ENCODE measurements around the gene TPM4. TPM values are rescaled to one million over a fixed set of nuclear protein-coding genes. Genes with fewer than 3 reads are reported as not detected.

The TPM4 gene
- total RNA-seq, 4 donors from 2014 or later, result 229 to 393 (median 299) TPM

DNA sequence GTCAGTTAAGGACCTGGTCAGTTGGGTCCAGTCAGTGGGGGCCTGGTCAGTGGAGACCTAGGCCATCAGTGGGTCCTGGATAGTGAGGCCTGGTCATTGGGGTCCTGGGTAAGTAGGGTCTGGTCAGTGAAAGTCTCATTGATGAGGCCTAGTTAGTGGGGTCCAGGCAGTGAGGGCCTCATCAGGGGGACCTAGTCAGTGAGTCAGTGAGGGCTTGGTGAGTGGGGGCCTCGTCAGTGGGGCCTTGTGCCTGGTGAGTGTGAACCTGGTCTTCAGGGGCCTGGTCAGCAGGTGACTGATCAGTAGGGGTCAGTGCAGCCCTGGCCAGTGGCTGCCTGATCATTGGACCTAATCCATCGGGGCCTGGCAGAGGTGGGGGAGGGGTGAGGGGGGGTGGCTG lies 42.6 kb upstream of the TPM4 start:
- TF ChIP-seq CTCF (IDR thresholded peaks at IDR 0.05; ENCODE audit: low read depth), result no peak

- no peak for TF ChIP-seq CTCF (IDR thresholded peaks at IDR 0.05; ENCODE audit: low read depth)
Measured at GRCh38 chr19:16034180-16034579, 42.1 kb upstream of the TPM4 start.

DNA sequence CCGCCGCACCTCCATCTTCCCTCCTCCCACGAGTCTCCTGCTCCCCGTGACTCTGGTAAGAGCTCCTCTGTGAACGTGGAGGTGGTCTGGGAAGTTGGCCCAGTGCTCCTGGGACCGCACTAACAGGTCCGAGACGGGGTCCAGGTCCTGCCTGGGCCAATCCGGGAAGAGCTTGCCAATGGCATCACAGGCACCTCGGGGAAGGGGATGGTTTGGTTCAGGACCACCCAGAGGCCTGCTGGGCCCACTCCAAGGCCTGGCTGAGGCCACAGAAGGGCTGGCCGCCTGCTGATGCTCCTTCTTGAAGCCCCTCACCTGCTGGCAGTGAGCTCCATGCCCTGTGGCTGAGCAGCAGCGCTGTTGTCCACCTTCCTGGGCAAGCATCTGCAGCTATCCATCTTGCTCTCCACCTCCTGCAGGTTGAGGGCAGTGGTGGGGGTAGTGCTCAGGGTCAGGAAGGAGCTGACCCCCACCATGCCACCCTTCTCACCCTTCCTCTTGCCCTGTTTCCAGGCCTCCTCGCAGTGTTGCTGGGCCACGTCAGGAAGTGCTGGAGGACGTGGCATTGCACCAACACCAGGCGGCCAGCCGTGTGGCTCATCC lies 41.2 kb upstream of the TPM4 start:
- TF ChIP-seq CTCF (IDR thresholded peaks at IDR 0.05; ENCODE audit: low read depth), result no peak

DNA sequence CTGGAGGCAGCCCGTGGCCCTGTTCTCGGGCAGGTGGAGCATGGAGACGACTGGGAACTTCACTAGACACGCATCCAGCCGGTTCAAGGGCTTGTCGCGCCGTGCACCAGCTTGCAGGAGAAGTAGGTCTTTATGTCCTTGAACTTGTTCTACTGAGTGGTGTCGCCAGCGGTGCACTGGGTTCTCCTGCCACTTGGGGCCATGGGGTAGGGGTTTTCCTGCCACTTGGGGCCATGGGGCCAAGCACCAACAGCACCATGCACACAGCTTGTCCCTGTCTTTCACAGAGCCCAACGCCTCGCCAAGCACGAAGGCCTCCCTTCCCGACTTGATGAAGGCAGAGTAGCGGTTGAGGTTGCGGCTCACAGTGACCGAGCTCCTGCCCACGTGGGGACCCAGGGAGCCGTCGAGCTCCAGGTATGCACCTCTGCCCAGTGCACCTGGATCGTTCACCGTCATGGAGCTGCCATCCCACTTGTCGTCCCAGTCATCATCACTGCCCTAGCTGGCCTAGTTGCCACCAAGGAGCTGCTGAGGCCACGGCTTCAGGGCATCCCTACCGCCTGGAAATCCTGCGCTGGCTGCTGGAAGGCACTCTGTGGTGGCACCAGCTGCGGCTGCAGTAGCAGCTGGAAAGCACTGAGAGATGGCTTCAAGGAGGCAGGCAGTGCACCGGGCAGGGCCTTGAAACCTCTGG lies 40.5 kb upstream of the TPM4 start:
- no peak for TF ChIP-seq CTCF (IDR thresholded peaks at IDR 0.05; ENCODE audit: low read depth)

DNA sequence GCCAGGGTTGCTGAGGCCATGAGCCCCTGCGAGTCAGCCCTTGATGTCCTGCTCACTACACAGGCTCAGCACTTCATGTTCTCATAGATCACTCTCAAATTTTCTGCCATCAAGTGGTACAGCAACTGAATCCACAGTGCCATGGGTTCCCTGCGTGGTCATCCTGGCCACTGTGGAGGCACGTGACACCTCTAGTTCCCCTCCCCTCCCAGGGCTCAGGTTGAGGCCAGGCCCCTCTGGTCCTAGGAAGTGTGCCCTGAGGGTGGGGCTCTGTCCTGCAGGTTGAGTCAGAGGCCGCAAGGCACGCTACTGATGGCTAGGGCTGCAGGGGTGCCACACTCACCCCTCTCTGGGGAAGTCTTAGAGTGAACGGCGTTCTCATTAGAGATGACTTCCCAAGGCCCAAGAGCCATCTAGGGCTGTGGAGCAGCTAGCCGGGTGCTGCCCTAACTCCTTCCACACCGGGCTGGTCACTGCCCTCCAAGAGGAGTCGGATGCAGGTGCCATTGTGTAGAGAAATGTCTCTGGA lies 39.8 kb upstream of the TPM4 start:
- no peak for TF ChIP-seq CTCF (IDR thresholded peaks at IDR 0.05; ENCODE audit: low read depth)

DNA sequence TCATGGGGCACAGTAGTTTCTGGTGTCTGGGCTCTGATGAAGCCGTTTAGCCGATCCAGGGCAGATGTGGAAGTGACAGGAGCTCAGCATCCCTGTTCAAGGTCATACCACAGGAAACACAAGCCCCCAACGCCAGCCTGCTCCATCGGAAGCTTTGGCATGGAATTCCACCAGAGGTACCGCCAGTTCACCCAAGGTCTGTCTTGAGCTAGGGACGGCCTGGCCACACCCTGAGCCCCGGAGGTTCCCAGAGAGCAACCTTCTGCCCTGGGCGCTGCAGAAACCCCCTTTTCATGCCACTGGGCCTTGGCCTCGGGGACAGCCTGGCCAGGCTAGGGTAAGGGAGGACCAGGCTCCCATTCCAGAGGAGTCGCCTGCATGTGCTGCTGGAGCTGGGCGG lies 39.4 kb upstream of the TPM4 start:
- no peak for TF ChIP-seq CTCF (IDR thresholded peaks at IDR 0.05; ENCODE audit: low read depth)

DNA sequence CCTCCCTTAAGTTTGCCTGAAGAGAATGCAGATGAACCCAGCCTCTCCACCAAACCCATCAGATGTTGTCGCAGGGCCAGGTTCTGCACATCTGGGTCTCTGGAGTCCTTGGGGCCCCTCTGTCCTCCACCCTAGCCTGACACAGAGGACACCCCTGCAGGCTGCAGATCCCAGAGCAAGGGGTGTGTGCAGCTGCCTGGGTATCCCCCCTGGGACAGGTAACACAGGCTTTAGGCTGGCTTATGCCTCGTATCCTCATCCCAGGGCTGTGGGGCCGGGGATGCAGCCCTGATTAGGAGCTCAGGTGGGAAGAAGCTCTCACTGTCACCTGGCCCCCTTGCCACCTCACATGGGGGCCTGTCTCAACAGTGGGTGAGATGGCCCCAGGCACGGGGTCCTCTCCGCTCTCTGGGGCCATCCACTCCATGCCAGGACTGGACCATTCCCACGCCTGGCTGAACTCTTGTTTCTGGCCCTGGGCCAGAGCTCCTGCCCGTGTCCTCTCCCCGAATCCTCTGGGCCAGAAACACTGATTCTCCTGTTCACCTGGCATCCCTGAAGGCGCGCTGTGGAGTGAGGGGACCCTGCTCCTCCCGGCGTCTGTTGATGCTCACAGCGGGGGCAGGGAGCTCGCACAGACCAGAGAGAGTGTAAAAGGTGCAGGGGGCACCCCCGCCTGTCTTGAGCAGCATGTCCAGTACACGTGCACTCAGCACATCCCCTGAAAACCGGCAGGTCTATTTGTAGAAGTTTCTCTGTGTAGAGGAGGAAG lies 38.7 kb upstream of the TPM4 start:
- TF ChIP-seq CTCF (IDR thresholded peaks at IDR 0.05; ENCODE audit: low read depth), result no peak

Measured in subcutaneous adipose tissue (tissue), 4 donors.